Ascending aorta (tissue), 2 donors: ENCODE data around the gene KCNQ1. TPM values are rescaled to one million over a fixed set of nuclear protein-coding genes. Genes with fewer than 3 reads are reported as not detected.

ENCODE experiments used
- DNase-seq, 2 donors: peaks; one replicate each; pipeline ENCODE4 v3.0.0-alpha.2; 2019; ENCODE audit warnings: low spot score in 2 of 2
- H3K27ac ChIP-seq, 2 donors: fragments of 200-600 bp; sonication (generic); one replicate each; pipeline ENCODE4 v1.5.1; 2016 to 2017; ENCODE audit warnings: mild to moderate bottlenecking in 1 of 2
- H3K27me3 ChIP-seq: fragments of 200-600 bp; sonication (generic); one replicate; pipeline ENCODE4 v1.5.1; 2017
- H3K36me3 ChIP-seq, 2 donors: fragments of 200-600 bp; sonication (generic); one replicate each; pipeline ENCODE4 v1.5.1; 2016
- H3K4me1 ChIP-seq, 2 donors: fragments of 200-600 bp; sonication (generic); one replicate each; pipeline ENCODE4 v1.5.1; 2016 to 2017; ENCODE audit warnings: mild to moderate bottlenecking in 1 of 2
- H3K4me3 ChIP-seq, 2 donors: fragments of 200-600 bp; sonication (generic); one replicate each; pipeline ENCODE4 v1.5.1; 2016 to 2017; ENCODE audit warnings: mild to moderate bottlenecking in 1 of 2
- H3K9me3 ChIP-seq, 2 donors: fragments of 200-600 bp; sonication (generic); one replicate each; pipeline ENCODE4 v1.5.1; 2016
- intact Hi-C: fragments of 100-400 bp; cut with DNase I; formaldehyde crosslinking; loops from one replicate; pipeline ENCODE4 v1.15.1; 2023
- total RNA-seq: library from RNA; depleted of rRNA; stranded (reverse); fragments of >200 nt; gene quantifications from one replicate; pipeline ENCODE4 v1.1.0, GENCODE V29; 2016
- TF ChIP-seq, protein P1 (sequence below), 3 experiments: fragments of 200-600 bp in 2 of 3; fragments of 450-650 bp in 1 of 3; sonication (generic) in 2 of 3; IDR thresholded peaks; one replicate each; pipeline ENCODE4 v1.5.1; 2016 to 2019; ENCODE audit warnings: antibody characterized with exemption in 3 of 3, mild to moderate bottlenecking in 1 of 3, moderate library complexity in 1 of 3

KCNQ1 gene
- total RNA-seq, 1 donor from 2014 or later = 2.3 TPM

DNA sequence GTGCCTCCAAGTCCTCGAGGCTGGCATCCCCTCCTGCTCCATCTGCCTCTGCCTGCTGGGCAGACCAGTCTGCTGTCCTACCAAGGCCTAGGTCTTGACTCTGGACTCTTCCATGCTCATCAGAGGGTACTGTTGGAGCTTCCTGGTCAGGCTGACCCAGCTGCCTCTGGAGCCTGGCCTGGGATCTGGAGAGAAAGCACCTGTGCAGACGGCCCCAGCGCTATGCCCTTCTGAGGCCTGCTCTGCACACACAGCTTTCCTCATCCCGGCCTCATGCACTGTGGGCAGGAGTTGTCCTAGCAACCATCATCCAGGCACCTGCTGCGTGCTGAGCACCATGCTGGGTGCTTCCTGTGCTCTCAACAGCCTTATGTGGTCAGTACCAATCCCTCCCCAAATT, 369.9 kb downstream of the KCNQ1 start:
- TF ChIP-seq, protein P1, sequence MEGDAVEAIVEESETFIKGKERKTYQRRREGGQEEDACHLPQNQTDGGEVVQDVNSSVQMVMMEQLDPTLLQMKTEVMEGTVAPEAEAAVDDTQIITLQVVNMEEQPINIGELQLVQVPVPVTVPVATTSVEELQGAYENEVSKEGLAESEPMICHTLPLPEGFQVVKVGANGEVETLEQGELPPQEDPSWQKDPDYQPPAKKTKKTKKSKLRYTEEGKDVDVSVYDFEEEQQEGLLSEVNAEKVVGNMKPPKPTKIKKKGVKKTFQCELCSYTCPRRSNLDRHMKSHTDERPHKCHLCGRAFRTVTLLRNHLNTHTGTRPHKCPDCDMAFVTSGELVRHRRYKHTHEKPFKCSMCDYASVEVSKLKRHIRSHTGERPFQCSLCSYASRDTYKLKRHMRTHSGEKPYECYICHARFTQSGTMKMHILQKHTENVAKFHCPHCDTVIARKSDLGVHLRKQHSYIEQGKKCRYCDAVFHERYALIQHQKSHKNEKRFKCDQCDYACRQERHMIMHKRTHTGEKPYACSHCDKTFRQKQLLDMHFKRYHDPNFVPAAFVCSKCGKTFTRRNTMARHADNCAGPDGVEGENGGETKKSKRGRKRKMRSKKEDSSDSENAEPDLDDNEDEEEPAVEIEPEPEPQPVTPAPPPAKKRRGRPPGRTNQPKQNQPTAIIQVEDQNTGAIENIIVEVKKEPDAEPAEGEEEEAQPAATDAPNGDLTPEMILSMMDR (IDR thresholded peaks at IDR 0.05) = no peak
- no peaks in the 10 kb centered on the region for H3K36me3 ChIP-seq
- no peak for DNase-seq
- H3K9me3 ChIP-seq = peaks cover 0 to 5% of the 10 kb centered on the region in 2 donors
- no peak overlapping the region for H3K4me3 ChIP-seq
- no peak overlapping the region for H3K27ac ChIP-seq
- H3K4me1 ChIP-seq = peaks cover 0 to 16% of the 10 kb centered on the region in 2 donors
- intact Hi-C loops = no loop called here
- no peaks in the 10 kb centered on the region for H3K27me3 ChIP-seq

DNA sequence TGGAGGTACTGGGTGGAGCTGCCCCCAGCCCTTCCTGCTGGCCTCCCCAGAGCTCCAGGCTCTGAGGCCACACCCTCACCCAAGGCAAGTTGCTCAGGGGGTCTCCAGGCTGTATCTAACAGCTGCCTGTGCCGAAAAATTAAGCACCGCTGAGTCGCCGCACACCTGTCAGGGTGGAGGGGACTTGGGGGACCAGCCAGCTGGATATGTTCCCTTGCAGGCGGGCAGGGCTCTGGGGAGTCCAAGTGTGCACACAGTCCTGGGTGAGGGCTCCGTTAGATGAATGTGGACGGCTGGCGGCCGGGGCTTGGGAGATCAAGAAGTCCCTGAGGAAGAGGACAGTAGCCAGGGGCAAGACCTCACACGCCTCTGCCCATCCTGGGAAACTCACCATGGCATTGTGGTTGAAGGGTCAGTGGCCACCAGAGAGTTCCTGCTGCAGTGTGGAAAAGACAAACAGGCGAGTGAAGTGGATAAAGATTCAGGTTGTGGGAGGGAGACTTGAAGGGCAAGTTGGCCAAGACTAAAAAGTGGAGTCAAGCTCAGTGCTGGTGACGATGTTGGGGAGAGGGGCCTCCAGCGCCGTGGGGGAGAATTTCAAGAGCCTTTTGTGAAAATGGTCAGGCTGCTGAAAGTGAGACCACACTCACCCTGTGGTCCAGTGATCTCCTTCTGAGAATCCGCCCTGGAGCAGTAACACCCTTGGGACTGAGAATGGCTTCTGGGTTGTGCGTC, 371.1 kb downstream of the KCNQ1 start:
- peaks cover 0 to 16% of the 10 kb centered on the region in 2 donors for H3K4me1 ChIP-seq
- no peaks in the 10 kb centered on the region for H3K36me3 ChIP-seq
- intact Hi-C loops = no loop called here
- no peak for DNase-seq
- H3K27me3 ChIP-seq = no peaks in the 10 kb centered on the region
- H3K9me3 ChIP-seq = peaks cover 0 to 5% of the 10 kb centered on the region in 2 donors
- no peak overlapping the region for H3K27ac ChIP-seq
- TF ChIP-seq, protein P1 (IDR thresholded peaks at IDR 0.05) = no peak
- no peak overlapping the region for H3K4me3 ChIP-seq

DNA sequence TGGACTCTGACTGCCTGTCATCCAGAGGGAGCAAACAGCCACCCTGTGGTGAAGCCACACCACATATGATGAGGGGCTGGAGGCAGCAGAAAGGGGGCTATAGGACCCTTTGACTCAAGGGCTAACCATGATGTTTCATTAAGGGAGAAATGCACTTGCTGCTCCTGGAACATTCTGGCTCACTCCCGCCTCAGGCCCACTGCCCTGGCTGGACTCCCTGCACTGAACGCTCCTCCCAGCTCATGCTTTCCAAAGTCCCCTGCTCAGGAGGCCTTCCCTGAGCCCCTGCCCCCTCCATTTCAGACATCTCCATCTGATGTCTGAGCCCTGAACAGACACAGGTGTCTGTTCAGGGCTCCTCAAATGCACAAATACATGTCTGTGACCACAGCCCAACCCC, 371.7 kb downstream of the KCNQ1 start:
- intact Hi-C loops = no loop called here

DNA sequence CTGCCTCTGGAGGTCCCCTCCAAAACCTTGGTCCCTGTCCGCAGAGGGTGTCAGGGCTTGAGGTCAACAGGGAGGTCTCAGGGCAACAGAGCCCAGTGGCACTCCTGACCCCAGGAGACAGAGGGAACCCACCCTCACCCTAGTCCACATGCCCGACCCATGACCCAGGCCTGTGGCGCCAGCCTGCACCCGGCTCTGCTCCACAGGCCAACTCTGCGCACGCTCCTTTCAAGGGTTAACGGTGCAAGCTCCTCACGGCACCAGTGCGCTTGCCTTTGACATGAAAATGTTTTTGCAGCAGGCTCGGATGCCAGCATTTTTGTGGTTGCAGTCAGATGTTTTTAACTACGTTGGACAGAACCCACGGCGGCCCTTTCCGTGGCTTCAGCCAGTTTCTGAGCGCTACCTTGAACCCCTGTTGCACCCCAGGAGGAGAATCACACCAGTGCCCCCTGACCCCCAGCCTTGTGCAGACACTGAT, 372.2 kb downstream of the KCNQ1 start:
- intact Hi-C loops = no loop called here
- H3K4me1 ChIP-seq = peaks cover 0 to 16% of the 10 kb centered on the region in 2 donors
- no peak for DNase-seq
- peaks cover 0 to 5% of the 10 kb centered on the region in 2 donors for H3K9me3 ChIP-seq
- H3K36me3 ChIP-seq = no peaks in the 10 kb centered on the region
- H3K27ac ChIP-seq = no peak overlapping the region
- no peak overlapping the region for H3K4me3 ChIP-seq
- no peaks in the 10 kb centered on the region for H3K27me3 ChIP-seq
- TF ChIP-seq, protein P1 (IDR thresholded peaks at IDR 0.05) = no peak

More for the DNA sequence above, 371.7 kb downstream of the KCNQ1 start:
- Histone ChIP-seq H3K36me3 (no peaks in the 10 kb centered on the region), H3K27ac (no peak overlapping the region), H3K27me3 (no peaks in the 10 kb centered on the region), H3K9me3 (peaks cover 0 to 5% of the 10 kb centered on the region in 2 donors), H3K4me1 (peaks cover 0 to 16% of the 10 kb centered on the region in 2 donors), H3K4me3 (no peak overlapping the region)
- DNase-seq = no peak
- TF ChIP-seq, protein P1 (IDR thresholded peaks at IDR 0.05) = no peak

DNA sequence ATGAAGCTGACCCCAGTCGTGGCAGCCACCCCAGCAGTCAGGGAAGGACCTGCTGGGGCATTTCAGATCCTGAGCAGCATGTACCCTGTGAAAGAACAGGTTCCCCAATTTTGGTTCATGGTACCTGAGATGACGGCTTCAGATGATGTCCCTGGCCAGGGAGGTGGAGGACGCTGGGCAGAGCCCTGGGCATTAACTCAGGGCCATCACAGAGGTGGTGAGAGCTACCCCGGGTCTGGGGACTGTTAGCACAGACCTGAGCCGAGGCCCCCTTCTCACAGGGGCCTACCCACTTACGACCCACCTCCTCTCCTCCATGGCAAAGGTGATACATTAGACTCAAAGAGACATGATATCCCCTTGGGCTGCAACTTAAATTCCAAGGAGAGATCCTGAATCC, 372.6 kb downstream of the KCNQ1 start:
- H3K27ac ChIP-seq = no peak overlapping the region
- no peaks in the 10 kb centered on the region for H3K27me3 ChIP-seq
- H3K4me1 ChIP-seq = peaks cover 0 to 13% of the 10 kb centered on the region in 2 donors
- intact Hi-C loops = no loop called here
- peaks cover 0 to 5% of the 10 kb centered on the region in 2 donors for H3K9me3 ChIP-seq
- TF ChIP-seq, protein P1 (IDR thresholded peaks at IDR 0.05) = no peak
- DNase-seq = no peak
- H3K36me3 ChIP-seq = no peaks in the 10 kb centered on the region
- H3K4me3 ChIP-seq = no peak overlapping the region
